ENCODE data around the gene TARS1. TPM values are rescaled to one million over a fixed set of nuclear protein-coding genes. Genes with fewer than 3 reads are reported as not detected.

The TARS1 gene
- total and polyA plus RNA-seq, 2 of the 13 experiments (the other 11 are each of a cell fraction or from before 2014, with no cell fraction given) = 77.0 to 184 TPM

DNA sequence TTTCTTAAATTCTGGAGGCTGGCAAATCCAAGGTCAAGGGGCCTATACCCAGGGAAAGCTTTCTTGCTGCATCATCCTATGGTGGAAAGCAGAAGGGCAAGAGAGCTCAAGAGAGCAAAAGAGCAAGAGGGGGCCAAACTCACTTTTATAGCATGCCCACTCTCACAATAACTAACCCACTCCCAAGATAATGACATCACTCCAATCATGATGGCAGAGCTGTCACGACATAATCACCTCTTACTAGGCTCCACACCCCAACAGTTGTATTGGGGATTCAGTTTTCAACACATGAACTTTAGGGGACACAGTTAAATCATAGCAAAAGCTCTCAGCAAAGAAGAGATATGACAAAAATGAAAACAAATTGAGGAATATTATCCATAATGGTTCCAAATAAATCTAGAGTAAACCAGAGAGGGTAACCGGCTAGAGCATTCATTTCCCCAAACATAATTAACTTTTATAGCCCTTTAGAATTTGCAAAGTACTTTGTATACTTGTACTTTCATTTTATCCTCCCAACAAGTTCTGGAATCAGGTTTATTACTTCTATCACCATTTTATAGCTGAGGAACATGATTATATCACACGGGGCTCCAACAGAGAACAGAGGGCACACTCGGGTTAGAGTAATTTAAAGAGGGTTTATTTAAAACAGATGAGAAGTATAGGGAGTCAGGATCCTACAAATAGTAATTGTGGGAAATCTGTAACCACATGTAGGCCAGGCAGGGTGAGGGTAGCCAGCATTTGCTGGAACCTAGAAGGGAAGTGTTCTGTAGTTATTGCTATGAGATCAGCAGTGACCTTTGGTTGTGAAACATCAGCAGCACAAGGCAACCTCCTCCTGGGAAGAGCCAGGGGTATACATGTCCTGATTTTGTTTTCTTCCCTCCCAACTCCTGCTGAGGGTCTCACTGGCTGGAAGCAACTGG is 7.2 kb upstream of the TARS1 start:
- Histone ChIP-seq H3K4me3 (replicated peaks in 1 of 3; ENCODE audit: insufficient read depth in 1 of 3, low read depth in 2 of 3, low read length in 3 of 3) (no peak overlapping the region), H2AFZ (ENCODE audit: low read length) (no peak overlapping the region), H3K27me3 (ENCODE audit: control insufficient read depth in 1 of 2, insufficient read depth in 2 of 2, low read length in 2 of 2) (no peaks in the 10 kb centered on the region; a peak in 1 of 5 replicates), H3K79me2 (ENCODE audit: insufficient read depth, low read length) (peaks cover 2% of the 10 kb centered on the region), H3K27ac (ENCODE audit: extremely low read length, insufficient read depth, low read length) (peak overlapping the region; percentile 57), H4K20me1 (ENCODE audit: insufficient read depth, low read length) (no peaks in the 10 kb centered on the region), H3K4me1 (ENCODE audit: insufficient read depth, low read length) (peaks cover 44% of the 10 kb centered on the region), H3K36me3 (replicated peaks in 1 of 2; ENCODE audit: control insufficient read depth in 1 of 2, insufficient read depth in 2 of 2, low read length in 2 of 2) (no peaks in the 10 kb centered on the region), H3K9me3 (ENCODE audit: low read length) (no peaks in the 10 kb centered on the region), H3K4me2 (ENCODE audit: low read depth, low read length) (peak overlapping the region; percentile 51), H3K9ac (ENCODE audit: insufficient read depth, low read depth, low read length) (no peak overlapping the region)
- DNase-seq (ENCODE audit: low spot score) (no peak), FAIRE-seq (no peak), ATAC-seq (no peak)
- TF ChIP-seq CREB1 (IDR thresholded peaks at IDR 0.05) = 0 out of 2 replicates have a peak, but pooled peaks have one; percentile 7
- TF ChIP-seq CREB1 (CRISPR knock-in tag; IDR thresholded peaks at IDR 0.05) = no peak
- no peak for TF ChIP-seq KDM5A (IDR thresholded peaks at IDR 0.05; ENCODE audit: borderline replicate concordance, low read length)
- no peak for TF ChIP-seq CBX5 (CRISPR knock-in tag; IDR thresholded peaks at IDR 0.05; ENCODE audit: borderline replicate concordance)
- no peak for TF ChIP-seq ZSCAN9 (CRISPR knock-in tag; IDR thresholded peaks at IDR 0.05; ENCODE audit: borderline replicate concordance)
- no peak for TF ChIP-seq CENPBD1 (CRISPR knock-in tag; IDR thresholded peaks at IDR 0.05; ENCODE audit: borderline replicate concordance, low read depth)
- TF ChIP-seq ZNF563 (CRISPR knock-in tag; IDR thresholded peaks at IDR 0.05) = no peak
- no peak for TF ChIP-seq ATF4 (CRISPR knock-in tag; IDR thresholded peaks at IDR 0.05)
- no peak for TF ChIP-seq JDP2 (CRISPR knock-in tag; IDR thresholded peaks at IDR 0.05; ENCODE audit: borderline replicate concordance)
- 0 out of 2 replicates have a peak, but pooled peaks have one; percentile 31 for TF ChIP-seq CEBPG (CRISPR knock-in tag; IDR thresholded peaks at IDR 0.05)
- TF ChIP-seq FOXO4 (CRISPR knock-in tag; conservative IDR thresholded peaks at IDR 0.05) = no peak
- TF ChIP-seq MEIS1 (CRISPR knock-in tag; IDR thresholded peaks at IDR 0.05; ENCODE audit: borderline replicate concordance) = no peak
- TF ChIP-seq FOXO1 (CRISPR knock-in tag; IDR thresholded peaks at IDR 0.05) = no peak
- TF ChIP-seq ATF7 (IDR thresholded peaks at IDR 0.05) = peak; percentile 73
- TF ChIP-seq ATF7 (CRISPR knock-in tag; IDR thresholded peaks at IDR 0.05) = no peak
- no peak for TF ChIP-seq GFI1 (CRISPR knock-in tag; IDR thresholded peaks at IDR 0.05; ENCODE audit: borderline replicate concordance)
- no peak for TF ChIP-seq HBP1 (CRISPR knock-in tag; IDR thresholded peaks at IDR 0.05; ENCODE audit: low read depth)
- no TSS peak for BruUV-seq (replicated peaks)
- ChIA-PET CTCF (ENCODE audit: low intra/inter-chr PET ratio, low total read pairs) (no interaction called here), POLR2A (no interaction called here)
- intact Hi-C loops (cut with micrococcal nuclease; ENCODE audit: unreplicated experiment) (no loop called here), in situ Hi-C loops (cut with HindIII; ENCODE audit: extremely low pct_ligation_motif_present, low pct_unique_long_range_greater_than_20kb) (no loop called here)
- WGBS (ENCODE audit: low lambda C conversion rate) = 78% methylated on average over 4 of the region's 4 CpGs
